PFSK-1 (cell line): ENCODE results near the gene PGAP3.

Source experiments
- FOXP2 ChIP-seq: optimal IDR thresholded peaks from 2 replicates; pipeline ENCODE3; 2011; ENCODE audit warnings: borderline replicate concordance, control low read depth, inconsistent platforms; ENCODE audit not compliant: insufficient read depth; ENCODE audit errors: extremely low read length, extremely low read depth
- POLR2AphosphoS5 ChIP-seq: IDR thresholded peaks from 2 replicates; pipeline ENCODE4 v1.6.1; 2012; ENCODE audit warnings: low read depth, mild to moderate bottlenecking, control low read depth, low read length, moderate library complexity
- REST ChIP-seq, 2 experiments: IDR thresholded peaks; 2 replicates each; pipeline versions ENCODE4 v1.6.1 to v1.8.0; 2011 to 2012; ENCODE audit warnings: low read depth in 2 of 2, low read length in 2 of 2, control low read depth in 1 of 2, inconsistent platforms in 1 of 2, mild to moderate bottlenecking in 1 of 2, moderate library complexity in 1 of 2; ENCODE audit not compliant: insufficient read depth in 1 of 2
- SIN3A ChIP-seq: IDR thresholded peaks from 2 replicates; pipeline ENCODE4 v1.6.1; 2012; ENCODE audit warnings: mild to moderate bottlenecking, low read length, moderate library complexity, borderline replicate concordance; ENCODE audit not compliant: insufficient read depth
- TAF1 ChIP-seq: IDR thresholded peaks from 2 replicates; pipeline ENCODE4 v1.6.1; 2012; ENCODE audit warnings: low read length, control low read depth, borderline replicate concordance; ENCODE audit not compliant: insufficient read depth

PGAP3 gene

GRCh38 chr17:39709319-39709997 lies 21.6 kb upstream of the PGAP3 start:
- no peak for TF ChIP-seq FOXP2

- TF ChIP-seq TAF1: no peak
- TF ChIP-seq POLR2AphosphoS5: no peak
- no peak for TF ChIP-seq FOXP2
- no peak for TF ChIP-seq SIN3A
- no peak for TF ChIP-seq REST (IDR thresholded peaks at IDR 0.05; ENCODE audit: insufficient read depth in 1 of 2, low read depth in 2 of 2, low read length in 2 of 2)
These were observed 19.1 kb upstream of the PGAP3 start for GRCh38 chr17:39706921-39707337.

DNA sequence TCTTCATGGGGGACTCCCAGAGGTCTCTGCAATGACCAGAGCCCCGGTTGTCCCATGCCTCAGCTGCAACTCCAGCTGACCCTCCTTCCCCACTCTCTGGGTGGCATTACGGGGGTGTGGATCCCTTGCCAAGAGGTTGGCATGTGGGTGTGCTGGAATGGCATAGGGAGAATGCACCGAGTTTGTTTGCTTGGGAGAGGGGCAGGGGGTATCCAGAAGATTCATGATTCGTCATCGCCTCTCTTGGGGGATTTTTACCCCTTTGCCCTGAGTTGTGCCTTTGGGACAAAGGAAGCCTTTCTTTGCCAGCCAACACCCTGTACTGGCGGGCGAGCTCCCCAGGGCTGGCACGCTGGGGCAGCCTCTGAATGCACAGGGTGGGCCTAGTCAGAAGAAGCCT lies 18.5 kb upstream of the PGAP3 start:
- TF ChIP-seq POLR2AphosphoS5 (no peak), TAF1 (no peak), SIN3A (no peak), FOXP2 (no peak)

DNA sequence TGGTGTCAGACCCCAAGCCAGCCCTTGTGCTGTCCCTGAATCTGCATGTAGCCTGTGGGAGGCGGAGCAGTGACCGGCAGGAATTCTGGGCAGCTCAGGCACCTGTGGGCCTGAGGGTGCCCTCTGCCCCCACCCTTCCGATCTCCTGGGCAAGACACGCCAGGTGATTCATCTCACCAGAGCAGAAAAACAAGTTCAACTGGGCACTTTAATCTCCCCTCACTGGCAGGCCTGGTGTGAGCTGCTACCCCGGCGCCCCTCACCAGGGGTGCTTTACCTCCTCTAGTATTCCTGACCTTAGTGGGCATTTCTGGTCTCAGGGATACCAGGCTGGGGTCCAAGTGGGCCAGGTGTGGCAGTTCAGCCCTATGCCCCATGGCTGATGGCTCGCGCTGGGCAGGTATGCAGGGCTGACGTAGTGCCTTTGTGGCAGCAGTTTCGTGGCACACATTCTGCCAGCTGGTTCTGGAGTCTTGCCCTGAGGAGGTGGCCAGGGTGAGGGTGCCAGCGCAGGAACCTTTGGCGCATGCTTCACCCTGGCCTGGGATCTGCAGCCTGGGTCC lies 18.0 kb upstream of the PGAP3 start:
- TF ChIP-seq POLR2AphosphoS5: no peak
- TF ChIP-seq TAF1: no peak
- TF ChIP-seq REST (IDR thresholded peaks at IDR 0.05; ENCODE audit: insufficient read depth in 1 of 2, low read depth in 2 of 2, low read length in 2 of 2): no peak
- TF ChIP-seq SIN3A: no peak
- no peak for TF ChIP-seq FOXP2

DNA sequence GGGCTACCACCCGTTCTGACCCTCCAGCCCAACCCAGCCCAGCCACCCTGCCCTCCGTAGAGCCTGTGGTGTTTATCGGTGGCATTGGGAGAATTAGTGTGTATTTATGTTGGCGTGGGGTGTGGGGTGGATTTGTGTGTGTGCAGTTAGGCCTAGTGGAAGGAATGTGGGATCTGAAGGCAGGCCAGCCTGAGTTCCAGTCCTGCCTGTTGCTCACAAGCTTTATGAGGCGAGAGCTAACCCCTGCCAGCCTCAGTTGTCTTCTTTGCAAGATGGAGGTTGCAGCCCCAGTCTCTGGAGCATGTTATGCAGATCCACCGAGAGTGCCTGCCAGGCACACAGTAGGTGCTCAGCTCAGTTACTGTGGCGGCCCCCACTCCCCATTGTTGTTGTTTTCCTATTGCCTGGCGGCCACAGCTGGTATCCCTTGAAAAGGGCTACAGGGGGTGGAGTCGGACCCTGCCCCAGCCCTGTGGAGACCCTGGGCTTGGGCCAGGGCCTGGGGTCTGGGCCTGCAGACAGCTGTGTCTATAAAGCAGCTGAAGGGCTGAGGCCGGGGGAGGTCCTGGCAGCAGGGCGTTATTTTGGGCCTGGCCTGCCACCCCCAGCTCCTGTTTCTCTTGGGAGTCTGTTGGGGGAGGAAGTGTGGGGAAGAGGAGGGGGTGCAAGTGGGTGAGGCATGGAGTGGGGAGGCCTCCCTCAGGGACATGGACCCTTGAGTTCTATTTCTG lies 17.1 kb upstream of the PGAP3 start:
- no peak for TF ChIP-seq FOXP2

DNA sequence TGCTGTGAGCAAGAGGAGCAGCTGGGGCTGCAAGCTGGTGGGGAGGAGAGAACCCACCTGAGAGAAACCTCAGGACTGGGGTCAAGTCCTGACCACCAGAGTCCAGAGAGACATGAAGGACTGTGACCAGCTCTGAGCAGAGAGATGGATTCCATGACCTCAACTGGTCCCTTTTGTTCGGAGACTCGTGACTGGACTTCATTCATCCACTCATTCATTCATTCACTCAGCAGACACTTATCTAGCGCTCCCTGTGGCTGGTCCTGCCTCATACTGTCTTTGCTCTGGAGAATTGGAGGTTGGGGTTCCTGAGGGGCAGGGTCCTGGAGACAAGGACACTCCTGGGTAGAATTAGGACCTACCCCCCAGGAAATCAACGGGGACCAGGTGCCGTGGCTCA lies 16.1 kb upstream of the PGAP3 start:
- no peak for TF ChIP-seq FOXP2
- no peak for TF ChIP-seq REST (IDR thresholded peaks at IDR 0.05; ENCODE audit: insufficient read depth in 1 of 2, low read depth in 2 of 2, low read length in 2 of 2)
- TF ChIP-seq POLR2AphosphoS5: no peak
- TF ChIP-seq TAF1: no peak
- TF ChIP-seq SIN3A: no peak
